Gastroesophageal sphincter (tissue), 4 donors: Measurements from ENCODE around the gene GPR35. TPM values are rescaled to one million over a fixed set of nuclear protein-coding genes. Genes with fewer than 3 reads are reported as not detected.

Source experiments
- ATAC-seq: fragments of 150-250 bp; one replicate; pipeline ENCODE4 v1.9.1; 2016; ENCODE audit warnings: mild to moderate bottlenecking, moderate library complexity
- H3K27ac ChIP-seq, 4 donors: fragments of 200-600 bp; sonication (generic) in 3 of 4; 1 replicate in 3 of 4; 2 replicates in 1 of 4; pipeline ENCODE4 v1.5.1; 2016 to 2019
- H3K27me3 ChIP-seq: fragments of 200-600 bp; sonication (generic); one replicate; pipeline ENCODE4 v1.5.1; 2019
- H3K36me3 ChIP-seq, 2 donors: fragments of 200-600 bp; sonication (generic); one replicate each; pipeline ENCODE4 v1.5.1; 2019; ENCODE audit warnings: control low read depth in 1 of 2
- H3K4me1 ChIP-seq, 3 donors: fragments of 200-600 bp; sonication (generic); 1 replicate in 2 of 3; 2 replicates in 1 of 3; pipeline ENCODE4 v1.5.1; 2016 to 2019; ENCODE audit warnings: control low read depth in 2 of 3
- H3K4me3 ChIP-seq, 2 donors: fragments of 200-600 bp; sonication (generic); one replicate each; pipeline ENCODE4 v1.5.1; 2019; ENCODE audit warnings: mild to moderate bottlenecking in 1 of 2, moderate library complexity in 1 of 2
- H3K9me3 ChIP-seq, 3 donors: fragments of 200-600 bp; sonication (generic); one replicate each; pipeline ENCODE4 v1.5.1; 2017 to 2019; ENCODE audit warnings: control low read depth in 2 of 3
- CTCF ChIP-seq, 4 experiments: fragments of 200-600 bp in 2 of 4; fragments of 450-650 bp in 2 of 4; sonication (generic) in 1 of 4; IDR thresholded peaks; one replicate each; pipeline ENCODE4 v1.5.1; 2017 to 2019; ENCODE audit warnings: antibody characterized with exemption in 4 of 4, mild to moderate bottlenecking in 2 of 4, moderate library complexity in 2 of 4
- EP300 ChIP-seq: sonication (generic); formaldehyde crosslinking; IDR thresholded peaks from one replicate; pipeline ENCODE4 v1.6.1; 2017; ENCODE audit warnings: antibody characterized with exemption, mild to moderate bottlenecking
- POLR2A ChIP-seq, 2 donors: fragments of 450-650 bp; IDR thresholded peaks; one replicate each; pipeline ENCODE4 v1.6.1; 2017; ENCODE audit warnings: antibody characterized with exemption in 2 of 2, mild to moderate bottlenecking in 2 of 2, moderate library complexity in 1 of 2
- POLR2AphosphoS5 ChIP-seq: sonication (generic); formaldehyde crosslinking; IDR thresholded peaks from one replicate; pipeline ENCODE4 v1.6.1; 2017; ENCODE audit warnings: antibody characterized with exemption
- WGBS, 2 donors: methylation state at CpG; one replicate each; pipeline ENCODE4 v1.1.5; 2018; ENCODE audit warnings: low coverage in 1 of 2; 5-methylcytosine and 5-hydroxymethylcytosine counted together
- total RNA-seq, 4 donors: library from RNA; depleted of rRNA; stranded (reverse); fragments of >200 nt; gene quantifications; one replicate each; pipeline ENCODE4 v1.1.0, GENCODE V29; 2016

The GPR35 gene
- total RNA-seq, 4 donors from 2014 or later, result 0.93 to 2.3 (median 1.9) TPM

- WGBS, 2 donors, result no CpG with 5 or more reads among the region's 11 CpGs
These were observed 23.5 kb upstream of the GPR35 start for GRCh38 chr2:240601831-240602160.

GRCh38 chr2:240602266-240603050, 22.8 kb upstream of the GPR35 start:
- H3K9me3 ChIP-seq, result no peaks in the 10 kb centered on the region
- H3K4me1 ChIP-seq, result peaks cover 0 to 10% (median 0%) of the 10 kb centered on the region in 3 donors
- ATAC-seq, result no peak
- no peak overlapping the region for H3K27ac ChIP-seq
- peaks cover 0 to 55% of the 10 kb centered on the region in 2 donors for H3K36me3 ChIP-seq
- no peak overlapping the region for H3K4me3 ChIP-seq
- no peaks in the 10 kb centered on the region for H3K27me3 ChIP-seq
- 57 to 99% methylated on average over 2 to 13 of the region's 32 CpGs for WGBS, 2 donors
- TF ChIP-seq POLR2AphosphoS5 (no peak), CTCF (IDR thresholded peaks at IDR 0.05) (no peak), POLR2A (IDR thresholded peaks at IDR 0.05) (no peak), EP300 (no peak)

More at GRCh38 chr2:240601831-240602160, 23.5 kb upstream of the GPR35 start:
- Histone ChIP-seq H3K27ac (no peak overlapping the region), H3K36me3 (peaks cover 0 to 60% of the 10 kb centered on the region in 2 donors), H3K4me3 (no peak overlapping the region), H3K27me3 (no peaks in the 10 kb centered on the region), H3K9me3 (no peaks in the 10 kb centered on the region), H3K4me1 (peaks cover 0 to 17% (median 0%) of the 10 kb centered on the region in 3 donors)
- no peak for ATAC-seq
- no peak for TF ChIP-seq CTCF (IDR thresholded peaks at IDR 0.05)
- no peak for TF ChIP-seq POLR2A (IDR thresholded peaks at IDR 0.05)
- TF ChIP-seq POLR2AphosphoS5, result no peak
- no peak for TF ChIP-seq EP300

DNA sequence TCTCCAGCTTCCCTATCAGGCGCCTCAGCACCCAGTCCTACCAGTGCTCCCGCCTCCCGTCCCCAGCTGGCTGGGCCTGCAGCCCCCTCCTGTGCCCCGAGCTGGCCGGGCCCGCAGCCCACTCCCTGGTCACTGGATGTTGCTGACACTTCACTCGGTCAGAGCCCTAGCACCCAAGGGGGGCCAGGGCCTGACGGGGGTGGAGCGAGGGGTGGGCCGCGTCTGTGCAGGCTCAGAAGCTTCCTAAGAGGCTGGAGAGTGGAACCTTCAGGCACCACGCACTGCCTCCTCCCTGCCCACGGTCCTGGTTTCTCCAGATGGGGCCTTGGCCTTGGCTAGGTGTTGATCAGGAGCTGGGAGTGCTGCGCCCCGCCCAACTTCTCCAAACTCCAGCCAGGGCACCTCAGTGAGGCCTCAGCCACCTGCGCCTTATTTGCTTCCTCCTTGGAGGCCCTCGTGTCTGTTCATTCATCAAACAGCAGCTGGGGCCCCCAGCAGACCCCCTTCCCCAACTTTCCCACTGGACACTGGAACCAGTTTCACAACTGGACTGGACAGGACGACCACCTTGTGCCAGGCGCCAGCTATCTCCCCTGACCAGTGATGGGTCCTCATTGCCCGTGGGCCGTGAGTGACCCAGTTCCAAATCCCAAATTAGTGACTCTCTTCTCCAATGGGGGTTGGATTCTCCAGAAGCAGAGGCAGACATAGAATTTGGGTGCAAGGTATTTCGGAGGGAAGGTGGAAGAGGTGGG, 22.0 kb upstream of the GPR35 start:
- H3K9me3 ChIP-seq, result no peaks in the 10 kb centered on the region
- peaks cover 0 to 9% (median 0%) of the 10 kb centered on the region in 3 donors for H3K4me1 ChIP-seq
- no peak overlapping the region for H3K4me3 ChIP-seq
- TF ChIP-seq POLR2AphosphoS5 (no peak), EP300 (no peak), POLR2A (IDR thresholded peaks at IDR 0.05) (no peak)
- no peak for ATAC-seq
- H3K36me3 ChIP-seq, result peaks cover 0 to 47% of the 10 kb centered on the region in 2 donors
- no peak overlapping the region for H3K27ac ChIP-seq
- H3K27me3 ChIP-seq, result no peaks in the 10 kb centered on the region
- 93 to 100% methylated on average over 1 to 3 of the region's 22 CpGs for WGBS, 2 donors

- no peak for ATAC-seq
- H3K27ac ChIP-seq, result no peak overlapping the region
- TF ChIP-seq POLR2AphosphoS5 (no peak), CTCF (IDR thresholded peaks at IDR 0.05) (no peak), POLR2A (IDR thresholded peaks at IDR 0.05) (no peak), EP300 (no peak)
- H3K9me3 ChIP-seq, result no peaks in the 10 kb centered on the region
- H3K36me3 ChIP-seq, result peaks cover 0 to 41% of the 10 kb centered on the region in 2 donors
- WGBS, 2 donors, result 82% methylated on average over 5 of the region's 10 CpGs; no CpG with 5 or more reads in 1 of the 2 donors
- H3K27me3 ChIP-seq, result no peaks in the 10 kb centered on the region
- H3K4me1 ChIP-seq, result peaks cover 0 to 9% (median 0%) of the 10 kb centered on the region in 3 donors
- H3K4me3 ChIP-seq, result no peak overlapping the region
These were observed 21.4 kb upstream of the GPR35 start for GRCh38 chr2:240603846-240604245.

GRCh38 chr2:240604291-240604938, 20.9 kb upstream of the GPR35 start:
- peaks cover 0 to 9% (median 0%) of the 10 kb centered on the region in 3 donors for H3K4me1 ChIP-seq
- TF ChIP-seq POLR2A (IDR thresholded peaks at IDR 0.05), result no peak
- peak; percentile 9 for TF ChIP-seq POLR2AphosphoS5
- no peak for TF ChIP-seq EP300
- peak in 3 of 4 experiments; percentile 43 to 55 (median 47) for TF ChIP-seq CTCF (IDR thresholded peaks at IDR 0.05)
- no peak overlapping the region for H3K27ac ChIP-seq
- H3K9me3 ChIP-seq, result no peaks in the 10 kb centered on the region
- H3K4me3 ChIP-seq, result no peak overlapping the region
- peak; percentile 62 for ATAC-seq
- 34 to 68% methylated on average over 4 to 8 of the region's 11 CpGs for WGBS, 2 donors
- peaks cover 0 to 35% of the 10 kb centered on the region in 2 donors for H3K36me3 ChIP-seq
- no peaks in the 10 kb centered on the region for H3K27me3 ChIP-seq
